CD8-positive, alpha-beta memory T cell (primary cell): ENCODE results near the gene BLNK. TPM values are rescaled to one million over a fixed set of nuclear protein-coding genes. Genes with fewer than 3 reads are reported as not detected.

Experiments used
- CTCF ChIA-PET: fragments of 350-600 bp; sonication (Branson Sonifier 250); formaldehyde crosslinking; loops from one replicate; lab custom pipeline; 2021; ENCODE audit warnings: antibody characterized with exemption; lab: Charles Lee
- POLR2A ChIA-PET: fragments of 350-600 bp; sonication (Branson Sonifier 250); formaldehyde crosslinking; loops from one replicate; lab custom pipeline; 2021; ENCODE audit warnings: antibody characterized with exemption; lab: Charles Lee
- DNase-seq, 5 donors: peaks; one replicate each; pipeline versions ENCODE4 v3.0.0 to v3.0.0-alpha.2; 2020 to 2022; ENCODE audit warnings: mixed read lengths in 1 of 5
- H3K27ac ChIP-seq: one replicate; pipeline ENCODE4 v1.7.0; 2013; ENCODE audit warnings: low read depth, mild to moderate bottlenecking, low read length, moderate library complexity
- H3K27me3 ChIP-seq: 2 replicates; pipeline ENCODE4 v1.7.0; 2013; ENCODE audit warnings: low read length, mild to moderate bottlenecking; ENCODE audit not compliant: insufficient read depth, poor library complexity, severe bottlenecking
- H3K36me3 ChIP-seq: 2 replicates; pipeline ENCODE4 v1.7.0; 2013; ENCODE audit warnings: mild to moderate bottlenecking, low read length, moderate library complexity; ENCODE audit not compliant: insufficient read depth
- H3K4me1 ChIP-seq: 2 replicates; pipeline ENCODE4 v1.7.0; 2013; ENCODE audit warnings: mild to moderate bottlenecking, low read length, moderate library complexity; ENCODE audit not compliant: insufficient read depth
- H3K4me3 ChIP-seq: 2 replicates; pipeline ENCODE4 v1.7.0; 2013; ENCODE audit warnings: mild to moderate bottlenecking, low read length
- H3K9me3 ChIP-seq: 2 replicates; pipeline ENCODE4 v1.7.0; 2013; ENCODE audit warnings: mild to moderate bottlenecking, low read length
- H3K27ac Mint-ChIP-seq, 8 donors: one replicate each; pipeline ENCODE4 v1.8.0; 2020 to 2021; ENCODE audit warnings: mixed read lengths in 8 of 8, mild to moderate bottlenecking in 6 of 8, inconsistent platforms in 3 of 8, moderate library complexity in 3 of 8
- H3K27me3 Mint-ChIP-seq, 2 donors: one replicate each; pipeline ENCODE4 v1.8.0; 2020 to 2021; ENCODE audit warnings: mixed read lengths in 2 of 2, mild to moderate bottlenecking in 1 of 2, moderate library complexity in 1 of 2
- H3K36me3 Mint-ChIP-seq, 3 donors: one replicate each; pipeline ENCODE4 v1.8.0; 2020 to 2021; ENCODE audit warnings: mixed read lengths in 3 of 3, inconsistent platforms in 1 of 3, mild to moderate bottlenecking in 1 of 3
- H3K4me1 Mint-ChIP-seq, 3 donors: one replicate each; pipeline ENCODE4 v1.8.0; 2020 to 2021; ENCODE audit warnings: mixed read lengths in 3 of 3, inconsistent platforms in 1 of 3, mild to moderate bottlenecking in 1 of 3
- H3K4me3 Mint-ChIP-seq, 7 donors: one replicate each; pipeline ENCODE4 v1.8.0; 2020 to 2021; ENCODE audit warnings: mixed read lengths in 7 of 7, mild to moderate bottlenecking in 6 of 7, moderate library complexity in 4 of 7, inconsistent platforms in 2 of 7
- H3K9me3 Mint-ChIP-seq, 5 donors: one replicate each; pipeline ENCODE4 v1.8.0; 2020 to 2022; ENCODE audit warnings: mixed read lengths in 5 of 5, mild to moderate bottlenecking in 3 of 5, moderate library complexity in 2 of 5, inconsistent platforms in 1 of 5
- polyA plus RNA-seq: library from polyadenylated mRNA; unstranded; fragments of 300-500 nt; fragmentation: Illumina TruSeq; gene quantifications from one replicate; pipeline ENCODE4 v1.2.3, GENCODE V29; 2021
- total RNA-seq, 2 experiments: library from RNA; stranded (reverse); gene quantifications; one replicate each; pipeline ENCODE4 v1.2.3, GENCODE V29; 2021

The BLNK gene
- total and polyA plus RNA-seq, 3 experiments from 2014 or later, result not detected

DNA sequence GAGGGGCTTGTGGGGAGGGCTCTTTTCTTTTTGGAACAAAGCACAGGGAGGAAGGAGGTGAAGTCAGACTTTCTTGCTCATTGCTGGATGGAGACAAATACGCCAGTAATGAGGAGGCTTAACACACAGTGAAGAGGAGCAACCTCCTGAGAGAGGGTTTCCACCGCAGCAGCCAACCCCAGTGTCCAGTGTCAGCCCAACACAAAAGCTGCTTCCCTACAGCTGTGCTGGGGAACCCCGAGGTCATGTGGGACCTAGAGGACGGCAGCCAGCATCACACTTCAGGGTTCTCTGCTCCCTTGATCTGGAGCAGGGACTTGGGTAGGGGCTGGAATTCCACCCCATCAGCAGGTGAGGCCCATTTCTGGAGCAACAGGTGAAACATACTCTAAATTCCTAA lies 7.7 kb downstream of the BLNK start:
- Mint-ChIP-seq H3K27ac (no peak overlapping the region), H3K4me3 (no peak overlapping the region), H3K27me3 (peaks cover 17 to 40% of the 10 kb centered on the region in 2 donors), H3K36me3 (no peaks in the 10 kb centered on the region), H3K9me3 (no peaks in the 10 kb centered on the region), H3K4me1 (no peaks in the 10 kb centered on the region)
- H3K27ac ChIP-seq, result no peak overlapping the region
- H3K36me3 ChIP-seq, result no peaks in the 10 kb centered on the region
- H3K4me1 ChIP-seq, result no peaks in the 10 kb centered on the region
- no peak for DNase-seq
- no peaks in the 10 kb centered on the region for H3K27me3 ChIP-seq
- ChIA-PET CTCF (no interaction called here), POLR2A (no interaction called here)
- H3K9me3 ChIP-seq, result no peaks in the 10 kb centered on the region
- no peak overlapping the region for H3K4me3 ChIP-seq

DNA sequence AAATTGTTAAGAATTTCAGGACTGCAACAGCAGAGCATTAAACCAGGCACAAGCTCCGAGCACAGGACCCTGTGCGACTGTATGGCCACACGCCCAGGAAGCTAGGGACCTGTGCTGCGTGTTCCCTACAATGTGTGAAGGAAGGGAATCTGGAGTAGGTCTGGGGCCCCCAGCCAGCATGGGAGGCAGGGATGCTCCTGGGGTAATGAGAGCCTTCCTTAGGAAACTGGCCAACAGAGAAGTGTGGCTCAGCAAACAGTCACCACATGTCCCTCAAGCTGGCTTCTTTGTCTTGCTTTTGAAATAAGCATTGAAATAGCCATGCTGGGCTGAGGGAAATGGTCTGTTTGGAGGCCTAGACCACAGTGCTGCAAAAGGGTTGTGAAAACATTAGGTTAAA lies 8.2 kb downstream of the BLNK start:
- no peaks in the 10 kb centered on the region for H3K9me3 Mint-ChIP-seq
- ChIA-PET POLR2A (no interaction called here), CTCF (no interaction called here)
- H3K27ac ChIP-seq, result no peak overlapping the region
- H3K4me1 ChIP-seq, result no peaks in the 10 kb centered on the region
- no peaks in the 10 kb centered on the region for H3K9me3 ChIP-seq
- H3K27me3 ChIP-seq, result no peaks in the 10 kb centered on the region
- peaks cover 18 to 37% of the 10 kb centered on the region in 2 donors for H3K27me3 Mint-ChIP-seq
- no peak overlapping the region for H3K4me3 Mint-ChIP-seq
- DNase-seq, result no peak
- H3K36me3 Mint-ChIP-seq, result no peaks in the 10 kb centered on the region
- no peaks in the 10 kb centered on the region for H3K4me1 Mint-ChIP-seq
- no peak overlapping the region for H3K27ac Mint-ChIP-seq
- no peaks in the 10 kb centered on the region for H3K36me3 ChIP-seq
- H3K4me3 ChIP-seq, result no peak overlapping the region

DNA sequence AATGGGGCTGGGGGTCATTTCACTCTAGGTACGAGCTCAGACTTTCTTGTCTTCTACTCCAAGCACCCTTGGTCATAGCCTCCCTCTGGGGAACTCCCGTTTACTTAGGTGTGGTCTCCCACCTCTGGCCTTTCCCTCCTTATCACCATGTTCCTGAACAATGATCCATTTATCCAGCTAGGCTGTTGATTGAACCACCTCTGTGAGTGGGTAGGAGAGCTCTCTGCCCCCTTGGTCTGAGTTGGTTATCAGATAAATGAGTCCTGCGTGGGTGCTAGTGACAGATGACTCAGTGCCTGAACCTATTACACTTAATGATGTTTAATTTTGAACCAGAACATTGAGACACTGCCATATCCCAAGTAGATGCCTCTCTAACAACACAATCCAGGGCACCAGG lies 9.4 kb downstream of the BLNK start:
- no peaks in the 10 kb centered on the region for H3K9me3 ChIP-seq
- no peak for DNase-seq
- no peaks in the 10 kb centered on the region for H3K4me1 Mint-ChIP-seq
- no peaks in the 10 kb centered on the region for H3K4me1 ChIP-seq
- H3K27me3 ChIP-seq, result no peaks in the 10 kb centered on the region
- no peak overlapping the region for H3K4me3 ChIP-seq
- H3K27ac Mint-ChIP-seq, result no peak overlapping the region
- no peak overlapping the region for H3K4me3 Mint-ChIP-seq
- no peak overlapping the region for H3K27ac ChIP-seq
- H3K36me3 ChIP-seq, result no peaks in the 10 kb centered on the region
- no peaks in the 10 kb centered on the region for H3K36me3 Mint-ChIP-seq
- ChIA-PET POLR2A (no interaction called here), CTCF (no interaction called here)
- peaks cover 16 to 35% of the 10 kb centered on the region in 2 donors for H3K27me3 Mint-ChIP-seq
- peaks cover 0 to 1% (median 0%) of the 10 kb centered on the region in 5 donors for H3K9me3 Mint-ChIP-seq

- no peaks in the 10 kb centered on the region for H3K9me3 ChIP-seq
- H3K4me1 Mint-ChIP-seq, result no peaks in the 10 kb centered on the region
- DNase-seq, result no peak
- no peak overlapping the region for H3K4me3 ChIP-seq
- H3K36me3 Mint-ChIP-seq, result no peaks in the 10 kb centered on the region
- H3K27me3 Mint-ChIP-seq, result peaks cover 18 to 34% of the 10 kb centered on the region in 2 donors
- H3K27me3 ChIP-seq, result no peaks in the 10 kb centered on the region
- ChIA-PET CTCF (no interaction called here), POLR2A (no interaction called here)
- no peak overlapping the region for H3K27ac ChIP-seq
- H3K9me3 Mint-ChIP-seq, result peaks cover 0 to 2% (median 0%) of the 10 kb centered on the region in 5 donors
- no peaks in the 10 kb centered on the region for H3K36me3 ChIP-seq
- H3K4me3 Mint-ChIP-seq, result no peak overlapping the region
- H3K4me1 ChIP-seq, result no peaks in the 10 kb centered on the region
- H3K27ac Mint-ChIP-seq, result no peak overlapping the region
These were observed 10.2 kb downstream of the BLNK start for GRCh38 chr10:96261132-96261531.

DNA sequence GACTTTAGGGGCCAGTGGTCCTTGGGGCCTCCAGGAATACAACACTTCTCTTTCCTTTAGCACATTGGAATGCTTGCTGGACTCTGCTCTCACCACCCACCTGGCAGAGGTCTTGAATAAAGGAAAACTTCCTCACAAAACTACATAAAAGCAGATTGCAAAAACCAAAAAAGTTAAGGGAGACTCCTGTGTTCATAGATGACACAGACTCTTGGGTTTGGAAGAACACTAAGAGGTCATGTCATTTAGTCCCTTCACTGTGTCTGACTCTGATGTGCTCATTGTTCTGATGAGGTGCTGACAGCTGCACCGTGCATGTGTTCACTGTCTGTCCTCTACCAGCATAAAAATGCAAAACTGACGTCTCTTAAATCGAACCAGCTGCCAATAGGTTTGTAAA lies 11.4 kb downstream of the BLNK start:
- H3K27me3 Mint-ChIP-seq, result peaks cover 18 to 28% of the 10 kb centered on the region in 2 donors
- Histone ChIP-seq H3K4me1 (no peaks in the 10 kb centered on the region), H3K36me3 (no peaks in the 10 kb centered on the region), H3K9me3 (no peaks in the 10 kb centered on the region), H3K27me3 (no peaks in the 10 kb centered on the region), H3K27ac (no peak overlapping the region), H3K4me3 (no peak overlapping the region)
- no peak for DNase-seq
- H3K9me3 Mint-ChIP-seq, result peaks cover 0 to 2% (median 0%) of the 10 kb centered on the region in 5 donors
- H3K4me1 Mint-ChIP-seq, result no peaks in the 10 kb centered on the region
- ChIA-PET POLR2A (no interaction called here), CTCF (no interaction called here)
- H3K4me3 Mint-ChIP-seq, result no peak overlapping the region
- H3K36me3 Mint-ChIP-seq, result no peaks in the 10 kb centered on the region
- no peak overlapping the region for H3K27ac Mint-ChIP-seq

DNA sequence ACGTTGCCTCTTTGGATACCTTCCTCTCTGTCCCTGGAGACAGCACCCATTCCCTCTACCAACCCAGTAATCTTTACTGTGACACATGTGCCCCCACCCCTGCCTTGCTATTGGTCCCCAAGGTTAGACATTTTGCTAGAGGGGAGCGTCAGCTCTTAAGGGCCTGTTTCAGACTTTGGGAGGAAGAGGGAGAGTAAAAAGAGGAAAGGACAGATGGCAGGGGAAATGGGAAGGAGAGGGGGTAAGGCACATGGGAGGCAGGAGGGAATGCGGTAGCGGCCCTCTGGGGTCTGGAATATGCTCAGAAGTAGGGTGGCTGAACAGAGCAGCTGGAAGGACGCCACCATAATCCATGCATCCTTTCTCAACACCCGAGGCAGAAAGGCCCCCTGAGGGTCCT lies 12.2 kb downstream of the BLNK start:
- H3K4me3 ChIP-seq, result no peak overlapping the region
- no peaks in the 10 kb centered on the region for H3K36me3 ChIP-seq
- CTCF ChIA-PET, result no interaction called here
- Mint-ChIP-seq H3K27ac (no peak overlapping the region), H3K36me3 (no peaks in the 10 kb centered on the region), H3K4me3 (no peak overlapping the region), H3K4me1 (no peaks in the 10 kb centered on the region), H3K27me3 (peaks cover 18 to 23% of the 10 kb centered on the region in 2 donors), H3K9me3 (peaks cover 0 to 2% (median 0%) of the 10 kb centered on the region in 5 donors)
- H3K27ac ChIP-seq, result no peak overlapping the region
- no peaks in the 10 kb centered on the region for H3K27me3 ChIP-seq
- POLR2A ChIA-PET, result no interaction called here
- no peaks in the 10 kb centered on the region for H3K4me1 ChIP-seq
- no peaks in the 10 kb centered on the region for H3K9me3 ChIP-seq
- DNase-seq, result no peak

DNA sequence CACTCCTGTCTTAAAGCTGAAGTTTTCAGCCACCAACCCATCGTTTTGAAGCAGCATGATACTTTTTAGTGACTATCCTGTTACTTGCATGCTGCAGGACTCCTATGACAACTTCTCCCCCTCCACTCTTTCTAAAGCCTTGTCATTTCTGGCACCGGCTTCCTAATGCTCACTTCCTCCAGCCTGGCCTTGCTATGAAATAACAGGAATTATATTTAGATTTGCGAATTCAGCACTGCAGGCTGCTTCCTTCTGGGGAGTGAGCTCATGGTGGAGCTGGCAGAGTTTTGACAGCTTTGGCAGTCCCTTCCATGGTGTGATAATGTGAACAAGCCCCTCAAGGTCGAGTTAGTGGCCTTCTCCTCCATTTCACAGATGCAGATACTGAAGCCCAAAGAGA lies 13.4 kb downstream of the BLNK start:
- no peaks in the 10 kb centered on the region for H3K27me3 ChIP-seq
- H3K4me3 Mint-ChIP-seq, result no peak overlapping the region
- POLR2A ChIA-PET, result no interaction called here
- H3K27ac ChIP-seq, result no peak overlapping the region
- H3K9me3 ChIP-seq, result no peaks in the 10 kb centered on the region
- H3K9me3 Mint-ChIP-seq, result peaks cover 0 to 2% (median 0%) of the 10 kb centered on the region in 5 donors
- no peak overlapping the region for H3K4me3 ChIP-seq
- H3K27ac Mint-ChIP-seq, result peak overlapping the region in 2 of 8 donors; percentile 20 to 56
- no peaks in the 10 kb centered on the region for H3K4me1 ChIP-seq
- H3K36me3 ChIP-seq, result no peaks in the 10 kb centered on the region
- DNase-seq, result no peak
- H3K27me3 Mint-ChIP-seq, result peaks cover 14 to 18% of the 10 kb centered on the region in 2 donors
- CTCF ChIA-PET, result no interaction called here
- H3K36me3 Mint-ChIP-seq, result no peaks in the 10 kb centered on the region
- no peaks in the 10 kb centered on the region for H3K4me1 Mint-ChIP-seq

DNA sequence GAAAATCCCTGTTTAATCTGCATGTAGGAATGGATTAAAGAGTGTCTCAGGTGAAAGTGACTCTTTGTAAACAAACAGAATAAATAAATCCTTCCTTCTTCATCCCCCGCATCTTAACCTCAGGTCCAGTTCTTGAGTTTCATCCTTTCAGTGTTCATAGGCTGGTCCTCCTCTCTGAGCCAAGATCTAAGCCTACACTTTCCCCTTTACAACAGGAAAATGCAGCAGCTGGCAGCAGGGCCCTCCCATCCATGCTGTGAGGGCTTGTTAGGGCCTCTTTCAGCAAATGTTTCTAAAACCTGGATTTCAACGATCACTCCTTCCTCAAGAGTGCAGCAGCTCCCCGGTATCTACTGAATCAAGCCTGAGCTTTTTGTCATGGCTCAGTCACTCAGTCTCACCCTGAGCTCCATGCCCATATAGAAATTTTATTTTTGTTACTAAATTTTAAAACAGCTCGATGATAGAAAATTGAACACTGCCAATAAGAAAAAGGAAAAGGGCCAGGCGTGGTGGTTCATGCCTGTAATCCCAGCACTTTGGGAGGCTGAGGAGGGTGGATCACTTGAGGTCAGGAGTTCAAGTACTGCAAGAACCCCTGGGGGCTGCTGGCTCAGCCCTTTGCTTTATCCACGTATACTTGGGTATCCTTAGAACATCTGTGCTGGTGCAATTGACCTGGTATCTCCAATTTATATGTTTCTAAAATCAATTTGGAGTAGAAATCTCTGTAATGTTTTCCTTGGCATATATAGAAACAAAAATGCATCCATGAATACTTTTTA lies 15.6 kb downstream of the BLNK start:
- Histone ChIP-seq H3K36me3 (no peaks in the 10 kb centered on the region), H3K27ac (no peak overlapping the region), H3K9me3 (no peaks in the 10 kb centered on the region), H3K27me3 (no peaks in the 10 kb centered on the region), H3K4me1 (no peaks in the 10 kb centered on the region), H3K4me3 (no peak overlapping the region)
- no peaks in the 10 kb centered on the region for H3K4me1 Mint-ChIP-seq
- DNase-seq, result no peak
- H3K9me3 Mint-ChIP-seq, result peaks cover 0 to 2% (median 0%) of the 10 kb centered on the region in 5 donors
- CTCF ChIA-PET, result no interaction called here
- no peaks in the 10 kb centered on the region for H3K36me3 Mint-ChIP-seq
- no peak overlapping the region for H3K4me3 Mint-ChIP-seq
- H3K27me3 Mint-ChIP-seq, result peaks cover 9 to 14% of the 10 kb centered on the region in 2 donors
- no peak overlapping the region for H3K27ac Mint-ChIP-seq
- POLR2A ChIA-PET, result no interaction called here
